NOMO-1 treated with DMSO at 0.1 percent for 48 hours (cell line): ENCODE data around the gene RNF222.
A peak's percentile ranks its signal among the peaks of the same experiment; 100 is the strongest.
"Not testable (repeated sequence)": the region's sequence is repeated elsewhere in the genome, so short reads cannot be mapped to it uniquely, and the experiment has no call there.

Experiments
- DNase-seq: peaks from one replicate; lab custom pipeline; 2025; ENCODE audit not compliant: unreplicated experiment; lab: John Stamatoyannopoulos, UW

The RNF222 gene

DNA sequence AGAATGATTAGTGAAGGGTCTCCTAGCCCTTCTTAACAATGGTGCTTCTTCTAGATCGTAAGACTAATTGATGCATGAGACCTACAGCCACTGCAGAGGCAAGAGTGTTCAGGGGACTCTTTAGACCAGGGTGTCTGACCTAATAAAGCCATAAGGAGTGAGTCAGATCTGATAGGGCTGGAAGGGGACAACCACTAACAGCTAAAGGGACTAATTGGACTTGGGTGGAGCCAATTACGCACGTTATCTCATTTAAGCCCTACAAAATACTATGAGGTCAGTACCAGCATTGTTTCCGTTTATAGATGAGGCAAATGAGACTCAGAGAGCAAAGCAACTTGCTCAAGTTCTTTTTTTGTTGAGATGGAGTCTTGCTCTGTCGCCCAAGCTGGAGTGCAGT lies 14.5 kb upstream of the RNF222 start:
- DNase-seq = peak; percentile 19

DNA sequence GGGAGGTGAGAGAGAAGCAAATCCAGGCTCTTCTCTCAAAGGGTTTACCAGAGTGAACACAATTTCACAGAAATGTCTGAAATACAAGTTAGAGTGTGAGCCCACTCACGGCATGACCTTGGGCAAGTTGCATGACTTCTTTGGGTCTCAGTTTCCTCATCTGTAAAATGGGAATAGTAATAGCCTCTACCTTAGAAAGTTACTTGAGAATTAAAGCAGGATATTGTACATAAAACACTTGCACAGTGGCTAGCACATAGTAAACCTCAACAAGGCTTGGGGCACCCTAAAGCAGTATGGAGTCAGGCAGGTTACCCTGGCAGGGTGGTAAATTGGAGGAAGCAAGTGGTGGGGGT lies 13.2 kb upstream of the RNF222 start:
- no peak for DNase-seq

DNA sequence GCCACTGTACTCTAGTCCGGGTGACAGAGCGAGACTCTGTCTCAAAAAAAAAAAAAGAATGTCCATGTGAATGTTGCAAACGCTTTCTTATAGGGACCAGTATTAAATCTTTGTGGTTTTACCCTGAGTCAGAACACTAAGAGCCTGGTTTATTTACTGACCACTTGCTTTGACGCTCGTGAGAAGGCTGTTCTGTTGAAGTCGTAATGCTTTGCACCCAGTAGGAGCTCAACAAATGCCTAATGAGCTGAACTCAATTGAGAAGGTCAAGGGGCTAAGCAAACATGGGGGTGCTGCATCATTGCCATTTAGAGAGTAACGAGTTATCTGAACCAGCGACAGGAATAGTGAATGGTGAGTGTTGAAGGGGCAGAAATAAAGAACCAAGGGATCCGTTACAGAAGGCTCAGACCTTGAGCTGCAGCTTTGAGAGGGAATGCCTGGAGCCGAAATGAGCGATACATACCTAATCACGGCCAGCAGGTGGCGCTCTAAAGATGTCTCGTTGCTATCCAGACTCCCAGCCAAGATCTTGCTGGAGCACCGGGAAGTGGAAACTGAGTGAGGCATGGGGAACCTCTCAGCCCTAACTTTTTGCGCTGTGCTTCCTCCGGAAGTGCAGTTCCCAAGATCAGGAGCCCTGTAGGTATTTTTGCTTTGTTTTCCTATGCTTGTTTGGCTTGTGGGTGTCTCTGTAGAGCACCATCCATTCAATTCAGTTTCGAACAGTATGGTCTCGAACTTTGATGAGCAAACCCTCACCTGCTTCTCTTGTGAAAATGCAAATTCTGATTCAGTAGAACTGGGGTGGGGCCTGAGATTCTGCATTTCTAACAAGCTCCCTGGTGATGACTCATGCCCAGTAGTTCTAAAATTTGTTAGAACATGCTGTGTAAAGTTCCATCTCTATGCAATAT lies 12.6 kb upstream of the RNF222 start:
- peak; percentile 84 for DNase-seq

GRCh38 chr17:8408371-8408770 lies 10.7 kb upstream of the RNF222 start:
- DNase-seq = no peak

DNA sequence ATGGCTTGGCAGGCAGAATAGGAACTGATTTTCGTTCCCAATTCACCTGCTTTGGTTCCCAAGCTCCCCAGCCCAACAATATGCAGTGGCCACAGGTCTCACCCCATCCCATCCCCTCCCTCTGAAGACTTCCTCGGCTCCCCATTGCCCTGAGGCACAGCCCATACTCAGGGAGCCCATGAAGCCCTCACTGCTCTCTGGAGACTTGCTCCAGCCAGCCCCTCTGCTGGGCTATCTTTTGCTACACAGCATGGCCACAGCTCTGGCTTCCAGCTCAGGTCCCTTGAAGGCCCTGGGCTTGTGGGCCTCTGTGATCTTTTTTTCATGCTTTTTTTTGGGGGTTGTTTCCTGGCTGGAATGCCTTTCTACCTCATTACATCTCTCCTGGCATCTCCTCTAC lies 8.5 kb upstream of the RNF222 start:
- DNase-seq = no peak

- DNase-seq = no peak
These were observed 7.9 kb upstream of the RNF222 start for GRCh38 chr17:8405499-8406016.

GRCh38 chr17:8402921-8403536 lies 5.4 kb upstream of the RNF222 start:
- DNase-seq = no peak

DNA sequence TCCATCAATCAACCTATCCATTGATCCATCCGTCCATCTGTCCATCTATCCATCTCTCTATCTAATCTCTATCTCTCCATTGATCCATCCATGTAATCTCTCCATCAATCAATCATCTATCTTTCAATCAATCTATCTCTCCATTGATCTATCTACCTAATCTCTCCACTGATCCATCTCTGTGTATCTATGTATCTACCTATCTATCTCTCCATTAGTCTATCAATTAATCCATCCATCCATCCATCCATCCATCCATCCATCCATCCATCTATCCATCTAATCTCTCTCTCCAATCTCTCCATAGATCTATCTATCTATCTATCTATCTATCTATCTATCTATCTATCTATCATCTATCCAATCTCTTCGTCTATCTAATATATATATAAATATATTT lies 3.5 kb upstream of the RNF222 start:
- no peak for DNase-seq

DNA sequence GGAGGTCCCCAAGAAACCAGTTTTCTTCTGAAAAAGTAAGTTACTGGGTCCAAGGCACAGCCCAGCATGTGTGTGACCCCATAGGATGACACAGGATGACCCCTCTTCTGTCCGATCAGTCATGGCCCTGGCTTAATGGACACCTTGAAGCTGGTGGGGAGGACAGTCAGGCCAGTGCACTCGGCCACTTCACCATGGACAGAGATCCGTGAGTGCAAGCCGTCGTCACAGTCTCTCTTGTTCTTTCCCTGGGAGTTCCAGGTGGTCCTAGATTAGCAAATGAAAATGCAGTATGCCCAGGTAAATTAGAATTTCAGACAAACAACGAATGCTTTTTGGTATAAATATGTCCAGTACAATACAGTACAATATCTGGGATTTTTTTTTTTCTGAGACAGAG lies 1.4 kb upstream of the RNF222 start:
- DNase-seq = no peak

DNA sequence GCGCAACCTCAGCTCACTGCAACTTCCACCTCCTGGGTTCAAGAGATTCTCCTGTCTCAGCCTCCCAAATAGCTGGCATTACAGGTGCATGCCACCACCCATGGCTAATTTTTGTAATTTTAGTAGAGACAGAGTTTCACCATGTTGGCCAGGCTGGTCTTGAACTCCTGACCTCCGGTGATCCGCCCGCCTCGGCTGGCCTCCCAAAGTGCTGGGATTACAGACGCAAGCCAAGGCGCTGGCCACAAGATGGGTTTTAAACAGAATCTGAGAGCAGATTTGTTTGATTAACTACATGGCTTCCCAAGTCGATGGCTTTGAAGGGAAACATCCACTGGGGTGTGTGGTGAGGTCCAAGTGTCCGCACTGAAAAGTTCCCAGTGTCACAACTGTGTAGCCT lies 3.1 kb downstream of the RNF222 start:
- DNase-seq = not testable (repeated sequence)

DNA sequence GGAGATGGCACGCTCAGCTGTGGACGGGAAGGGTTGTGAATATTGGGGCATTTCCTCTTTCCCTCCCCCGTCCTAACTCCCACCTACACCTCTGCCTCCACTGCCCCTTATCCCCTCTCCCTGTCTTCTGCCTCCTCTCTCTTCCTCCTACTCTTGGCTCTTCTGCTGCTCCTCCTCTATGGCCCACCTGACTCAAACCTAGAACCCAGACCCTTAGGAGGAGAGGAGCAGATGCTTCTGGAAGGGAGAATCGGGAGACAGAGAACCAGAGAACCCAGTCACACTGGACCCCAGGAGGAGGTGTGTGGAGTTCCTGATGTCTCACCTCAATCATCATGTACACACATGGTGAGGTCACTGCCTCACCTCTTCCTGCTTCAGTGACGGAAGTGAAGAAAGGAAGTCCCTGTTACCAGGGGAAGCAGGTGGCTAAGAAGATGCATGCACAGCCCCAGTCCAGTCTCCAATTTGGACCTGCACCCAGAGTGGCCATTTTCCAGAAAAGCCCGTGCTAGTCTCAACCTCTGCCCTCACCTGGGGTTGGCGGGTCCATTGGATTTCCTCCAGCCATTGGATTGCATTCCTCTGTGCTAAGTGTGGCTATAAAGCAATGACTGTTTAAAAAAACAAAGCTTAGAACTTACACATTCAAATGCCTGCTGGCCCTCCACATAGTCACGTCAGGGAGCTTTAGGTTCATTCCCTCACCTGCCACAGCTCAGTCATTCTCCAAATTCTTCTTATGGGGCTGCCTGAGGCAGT lies 4.0 kb downstream of the RNF222 start:
- DNase-seq = peak; percentile 27

DNA sequence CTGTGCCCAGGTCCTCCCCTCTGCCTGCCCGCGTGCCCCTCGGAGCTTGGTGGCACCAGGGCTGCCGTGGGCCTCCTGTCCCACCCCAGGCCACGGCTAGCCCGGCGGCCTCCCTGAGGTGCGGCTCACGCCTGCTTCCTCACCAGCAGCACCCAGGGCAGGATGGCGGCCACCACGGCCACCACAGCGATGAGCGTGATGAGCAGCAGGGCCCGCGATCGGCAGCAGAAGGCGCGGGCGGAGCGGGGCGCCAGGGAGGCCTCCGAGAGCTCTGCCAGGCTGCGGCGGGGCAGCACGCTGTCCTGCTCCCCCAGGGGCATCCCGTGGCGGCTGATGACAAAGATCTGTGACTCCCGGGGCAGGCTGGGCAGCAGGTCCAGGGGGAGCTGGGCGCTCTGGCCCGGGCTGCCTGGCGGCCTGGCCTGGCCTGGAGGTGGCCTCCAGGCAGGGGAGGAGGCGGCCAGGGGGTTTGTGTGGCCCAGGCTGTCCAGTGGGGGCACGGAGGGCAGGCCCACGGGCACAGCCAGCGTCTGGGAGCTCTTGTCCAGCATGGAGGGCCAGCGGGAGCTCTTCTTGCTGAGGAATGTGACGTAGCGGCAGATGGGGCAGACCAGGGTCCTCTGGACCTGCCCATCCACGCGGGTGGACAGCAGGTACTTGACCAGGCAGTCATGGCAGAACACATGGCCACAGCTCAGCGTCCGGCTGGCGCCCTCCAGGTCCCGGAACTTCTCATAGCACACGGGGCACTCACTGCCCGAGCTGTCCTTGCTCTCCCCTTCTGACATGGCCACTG lies 4.8 kb downstream of the RNF222 start:
- DNase-seq = no peak

DNA sequence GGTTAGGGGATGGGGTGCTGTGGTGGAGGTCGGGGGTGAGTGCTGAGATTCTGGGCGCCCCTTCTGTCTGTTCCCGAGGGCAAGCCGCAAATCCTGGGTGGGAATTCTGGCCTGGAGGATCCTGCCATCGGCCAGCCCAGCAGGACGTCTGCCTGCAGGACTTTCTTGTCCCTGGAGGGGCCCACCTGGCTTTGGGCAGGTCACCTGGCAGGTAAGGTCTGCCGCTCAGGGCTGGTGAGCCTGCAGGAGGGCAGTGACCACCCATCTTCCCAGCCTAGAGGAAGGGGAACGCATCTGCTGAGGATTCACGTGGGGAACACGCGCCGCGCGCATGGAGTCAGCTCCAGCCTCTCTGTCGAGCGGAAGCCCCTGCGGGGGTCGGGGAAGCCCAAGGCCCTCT lies 5.4 kb downstream of the RNF222 start:
- DNase-seq = no peak

DNA sequence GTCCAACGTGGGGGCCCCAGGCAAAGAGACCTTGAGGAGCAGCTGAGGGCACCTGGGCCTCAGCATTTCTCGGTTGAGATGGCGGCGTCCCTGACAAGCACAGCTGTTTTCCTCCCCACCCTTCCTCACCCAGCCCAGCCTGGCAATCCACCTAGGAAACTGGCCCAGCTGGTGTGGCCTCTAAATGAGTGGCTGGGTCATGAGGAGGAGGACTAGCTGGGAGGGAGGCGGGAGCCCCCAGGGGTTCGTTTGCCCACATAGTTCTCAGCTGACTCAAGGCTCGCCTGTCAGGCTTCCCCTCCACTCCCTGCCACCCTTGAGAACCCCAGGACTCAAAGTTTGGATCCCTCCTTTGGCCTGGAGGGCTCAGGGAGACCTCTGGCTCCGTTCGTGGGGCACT lies 5.9 kb downstream of the RNF222 start:
- no peak for DNase-seq

GRCh38 chr17:8387914-8388651 lies 9.5 kb downstream of the RNF222 start:
- no peak for DNase-seq

GRCh38 chr17:8386841-8387240 lies 10.8 kb downstream of the RNF222 start:
- DNase-seq = no peak

GRCh38 chr17:8384801-8385378 lies 12.7 kb downstream of the RNF222 start:
- no peak for DNase-seq

GRCh38 chr17:8383143-8383822 lies 14.3 kb downstream of the RNF222 start, which contains the start of gene RPL26:
Gene RPL26 (minus strand): TSS chr17:8383193. CDS start chr17:8382310, 883 bp downstream.
- peak; percentile 97 for DNase-seq

DNA sequence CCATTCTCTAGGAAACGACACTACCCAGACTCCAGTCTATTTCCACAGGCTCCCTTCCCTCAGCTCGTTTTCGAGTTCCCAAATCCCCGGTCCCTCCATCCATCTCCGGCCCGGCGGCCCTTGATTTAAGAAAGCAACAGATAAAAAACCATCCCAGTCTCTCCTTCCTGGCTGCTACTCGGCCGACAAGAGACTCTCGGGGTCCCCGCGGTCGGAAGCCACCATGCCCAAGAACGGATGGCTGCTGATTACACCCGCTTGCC lies 14.8 kb downstream of the RNF222 start:
- no peak for DNase-seq
